ENCODE measurements around the gene PIGA. TPM values are rescaled to one million over a fixed set of nuclear protein-coding genes. Genes with fewer than 3 reads are reported as not detected.

Gene PIGA
- total and polyA plus RNA-seq, 9 of the 15 experiments (the other 6 are each of a cell fraction or from before 2014, with no cell fraction given): 14.8 to 36.9 (median 23.5) TPM

- Histone ChIP-seq H3K4me1 (replicated peaks in 1 of 2; ENCODE audit: control insufficient read depth in 2 of 2, insufficient read depth in 2 of 2, low read length in 2 of 2) (no peaks in the 10 kb centered on the region), H3K27ac (ENCODE audit: extremely low read depth, low read depth, low read length) (no peak overlapping the region), H3K27me3 (ENCODE audit: control insufficient read depth in 2 of 2, insufficient read depth in 2 of 2, low read length in 2 of 2) (no peaks in the 10 kb centered on the region; a peak in 1 of 5 replicates), H4K20me1 (replicated peaks; ENCODE audit: control insufficient read depth, insufficient read depth, low read length) (no peaks in the 10 kb centered on the region), H3K9me3 (replicated peaks; ENCODE audit: control insufficient read depth, insufficient read depth, low read depth, low read length) (no peaks in the 10 kb centered on the region), H3K79me2 (ENCODE audit: control insufficient read depth, insufficient read depth, low read length) (no peaks in the 10 kb centered on the region), H3K4me2 (ENCODE audit: insufficient read depth, low read length) (no peak overlapping the region), H3K9ac (ENCODE audit: insufficient read depth in 1 of 2, low read depth in 2 of 2, low read length in 2 of 2) (no peak overlapping the region), H2AFZ (ENCODE audit: low read depth, low read length) (no peak overlapping the region), H3K36me3 (ENCODE audit: control insufficient read depth, insufficient read depth, low read length) (no peaks in the 10 kb centered on the region), H3K9me1 (ENCODE audit: control insufficient read depth, insufficient read depth, low read length) (no peaks in the 10 kb centered on the region), H3K4me3 (no peak overlapping the region)
- FAIRE-seq (no peak), ATAC-seq (no peak), DNase-seq (ENCODE audit: extremely low read depth in 1 of 4, low spot score in 3 of 4) (no peak)
- CTCF ChIA-PET (ENCODE audit: low intra/inter-chr PET ratio): no interaction called here
- BruUV-seq (replicated peaks): no TSS peak
- POLR2A ChIA-PET: no interaction called here
- in situ Hi-C loops (cut with MboI) (no loop called here), intact Hi-C loops (cut with micrococcal nuclease) (no loop called here)
- WGBS (ENCODE audit: insufficient coverage, low coverage, missing lambda C conversion rate): 0% methylated on average over 2 of the region's 2 CpGs
- TF ChIP-seq ZSCAN32 (CRISPR knock-in tag; IDR thresholded peaks at IDR 0.05): no peak
- TF ChIP-seq XRCC3 (IDR thresholded peaks at IDR 0.05): no peak
- no peak for TF ChIP-seq SRSF9 (IDR thresholded peaks at IDR 0.05; ENCODE audit: borderline replicate concordance, low read depth, low read length)
- no peak for TF ChIP-seq ZBTB7A (IDR thresholded peaks at IDR 0.05; ENCODE audit: borderline replicate concordance, control insufficient read depth, low read depth, low read length)
- no peak for TF ChIP-seq TCF3 (CRISPR knock-in tag; IDR thresholded peaks at IDR 0.05)
- TF ChIP-seq MXI1 (IDR thresholded peaks at IDR 0.05; ENCODE audit: low read depth, low read length): no peak
- no peak for TF ChIP-seq SAP30 (IDR thresholded peaks at IDR 0.05; ENCODE audit: borderline replicate concordance, insufficient read depth, low read depth, low read length, poor library complexity, severe bottlenecking)
- TF ChIP-seq CUX1 (CRISPR knock-in tag; IDR thresholded peaks at IDR 0.05): no peak
- TF ChIP-seq MCM7 (IDR thresholded peaks at IDR 0.05): no peak
- no peak for TF ChIP-seq ARID4B (CRISPR knock-in tag; IDR thresholded peaks at IDR 0.05)
- no peak for TF ChIP-seq TFAM (CRISPR knock-in tag; conservative IDR thresholded peaks at IDR 0.05)
- no peak for TF ChIP-seq NCOA4 (IDR thresholded peaks at IDR 0.05; ENCODE audit: partially characterized antibody)
These were observed 20.9 kb downstream of the PIGA start for GRCh38 chrX:15314472-15314871.
